Ishikawa (cell line): Measurements from ENCODE around the gene SCARF2.

ENCODE experiments used
- CEBPB ChIP-seq: IDR thresholded peaks from 2 replicates; pipeline ENCODE4 v1.6.1; 2012
- CREB1 ChIP-seq: IDR thresholded peaks from 2 replicates; pipeline ENCODE4 v1.6.1; 2012; ENCODE audit warnings: low read depth
- EGR1 ChIP-seq: IDR thresholded peaks from 2 replicates; pipeline ENCODE4 v1.6.1; 2012
- EP300 ChIP-seq: IDR thresholded peaks from 2 replicates; pipeline ENCODE4 v1.6.1; 2012; ENCODE audit warnings: borderline replicate concordance
- FOXM1 ChIP-seq: IDR thresholded peaks from 2 replicates; pipeline ENCODE4 v1.6.1; 2012; ENCODE audit warnings: low read depth, borderline replicate concordance
- MAX ChIP-seq: IDR thresholded peaks from 2 replicates; pipeline ENCODE4 v1.6.1; 2012
- NFIC ChIP-seq: IDR thresholded peaks from 2 replicates; pipeline ENCODE4 v1.6.1; 2012
- RAD21 ChIP-seq: IDR thresholded peaks from 2 replicates; pipeline ENCODE4 v1.6.1; 2012; ENCODE audit warnings: low read depth
- TAF1 ChIP-seq: IDR thresholded peaks from 2 replicates; pipeline ENCODE4 v1.6.1; 2012; ENCODE audit warnings: low read depth, mild to moderate bottlenecking
- TCF12 ChIP-seq: IDR thresholded peaks from 2 replicates; pipeline ENCODE4 v1.6.1; 2012; ENCODE audit warnings: low read depth
- TEAD4 ChIP-seq: IDR thresholded peaks from 2 replicates; pipeline ENCODE4 v1.6.1; 2012
- USF1 ChIP-seq: IDR thresholded peaks from 2 replicates; pipeline ENCODE4 v1.6.1; 2012
- YY1 ChIP-seq: IDR thresholded peaks from 2 replicates; pipeline ENCODE4 v1.6.1; 2012; ENCODE audit warnings: low read depth
- ZBTB7A ChIP-seq: IDR thresholded peaks from 2 replicates; pipeline ENCODE4 v1.6.1; 2012; ENCODE audit warnings: low read depth
- TF ChIP-seq, protein P1 (sequence below): IDR thresholded peaks from 2 replicates; pipeline ENCODE4 v1.6.1; 2012; ENCODE audit warnings: low read depth, mild to moderate bottlenecking

The SCARF2 gene

DNA sequence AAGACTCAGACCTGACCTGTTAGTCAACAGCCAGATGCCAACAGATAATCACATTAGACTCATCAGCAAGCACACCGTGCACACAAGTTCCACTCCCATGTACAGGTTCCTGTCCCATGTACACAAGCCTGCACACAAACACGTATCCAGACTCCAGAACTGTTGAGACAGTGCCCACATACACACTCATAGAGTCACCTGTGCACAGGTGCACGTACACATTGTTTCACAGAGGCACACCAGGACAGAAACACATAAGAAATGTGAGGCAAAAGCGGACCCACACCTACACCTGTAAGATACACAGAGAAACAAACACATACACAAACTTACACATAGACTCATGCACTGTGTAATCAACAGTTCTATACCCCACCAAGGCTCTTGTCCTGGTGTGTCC, 46.4 kb downstream of the SCARF2 start:
- TF ChIP-seq YY1 (no peak), CEBPB (no peak), TCF12 (no peak)
- TF ChIP-seq, protein P1, sequence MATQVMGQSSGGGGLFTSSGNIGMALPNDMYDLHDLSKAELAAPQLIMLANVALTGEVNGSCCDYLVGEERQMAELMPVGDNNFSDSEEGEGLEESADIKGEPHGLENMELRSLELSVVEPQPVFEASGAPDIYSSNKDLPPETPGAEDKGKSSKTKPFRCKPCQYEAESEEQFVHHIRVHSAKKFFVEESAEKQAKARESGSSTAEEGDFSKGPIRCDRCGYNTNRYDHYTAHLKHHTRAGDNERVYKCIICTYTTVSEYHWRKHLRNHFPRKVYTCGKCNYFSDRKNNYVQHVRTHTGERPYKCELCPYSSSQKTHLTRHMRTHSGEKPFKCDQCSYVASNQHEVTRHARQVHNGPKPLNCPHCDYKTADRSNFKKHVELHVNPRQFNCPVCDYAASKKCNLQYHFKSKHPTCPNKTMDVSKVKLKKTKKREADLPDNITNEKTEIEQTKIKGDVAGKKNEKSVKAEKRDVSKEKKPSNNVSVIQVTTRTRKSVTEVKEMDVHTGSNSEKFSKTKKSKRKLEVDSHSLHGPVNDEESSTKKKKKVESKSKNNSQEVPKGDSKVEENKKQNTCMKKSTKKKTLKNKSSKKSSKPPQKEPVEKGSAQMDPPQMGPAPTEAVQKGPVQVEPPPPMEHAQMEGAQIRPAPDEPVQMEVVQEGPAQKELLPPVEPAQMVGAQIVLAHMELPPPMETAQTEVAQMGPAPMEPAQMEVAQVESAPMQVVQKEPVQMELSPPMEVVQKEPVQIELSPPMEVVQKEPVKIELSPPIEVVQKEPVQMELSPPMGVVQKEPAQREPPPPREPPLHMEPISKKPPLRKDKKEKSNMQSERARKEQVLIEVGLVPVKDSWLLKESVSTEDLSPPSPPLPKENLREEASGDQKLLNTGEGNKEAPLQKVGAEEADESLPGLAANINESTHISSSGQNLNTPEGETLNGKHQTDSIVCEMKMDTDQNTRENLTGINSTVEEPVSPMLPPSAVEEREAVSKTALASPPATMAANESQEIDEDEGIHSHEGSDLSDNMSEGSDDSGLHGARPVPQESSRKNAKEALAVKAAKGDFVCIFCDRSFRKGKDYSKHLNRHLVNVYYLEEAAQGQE = no peak

GRCh38 chr22:20390394-20390907, 47.2 kb downstream of the SCARF2 start:
- no peak for TF ChIP-seq NFIC
- no peak for TF ChIP-seq TEAD4
- TF ChIP-seq TAF1 = no peak
- TF ChIP-seq ZBTB7A = no peak
- no peak for TF ChIP-seq FOXM1
- no peak for TF ChIP-seq EP300
- TF ChIP-seq TCF12 = no peak
- TF ChIP-seq CREB1 = no peak
- TF ChIP-seq RAD21 = no peak
- TF ChIP-seq CEBPB = no peak
- no peak for TF ChIP-seq EGR1
- TF ChIP-seq MAX = no peak
- TF ChIP-seq, protein P1 = no peak

DNA sequence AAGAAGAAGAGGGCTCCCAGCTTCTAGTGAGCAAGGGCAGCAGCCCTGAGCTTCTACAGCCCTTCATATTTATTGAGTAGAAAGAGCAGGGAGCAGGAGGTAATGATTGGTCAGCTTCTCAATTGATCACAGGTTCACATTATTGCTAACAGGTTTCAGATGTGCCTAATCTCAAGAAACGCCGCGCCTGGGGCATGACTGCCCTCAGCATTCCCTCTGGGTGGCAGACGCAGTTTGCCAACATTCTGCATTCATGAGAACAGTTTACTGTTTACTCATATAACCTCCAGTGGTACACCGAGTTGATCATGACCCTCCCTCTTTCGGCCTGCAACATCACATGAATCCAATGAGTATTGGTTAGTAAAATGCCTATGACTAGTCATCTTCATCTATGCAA, 48.3 kb downstream of the SCARF2 start:
- TF ChIP-seq, protein P1 = no peak
- no peak for TF ChIP-seq EP300
- TF ChIP-seq RAD21 = no peak
- TF ChIP-seq TAF1 = no peak
- TF ChIP-seq YY1 = no peak
- no peak for TF ChIP-seq CREB1
- no peak for TF ChIP-seq FOXM1
- TF ChIP-seq TEAD4 = no peak
- no peak for TF ChIP-seq USF1
- TF ChIP-seq CEBPB = no peak
- TF ChIP-seq NFIC = no peak
- TF ChIP-seq EGR1 = no peak
- no peak for TF ChIP-seq ZBTB7A
- TF ChIP-seq MAX = no peak

DNA sequence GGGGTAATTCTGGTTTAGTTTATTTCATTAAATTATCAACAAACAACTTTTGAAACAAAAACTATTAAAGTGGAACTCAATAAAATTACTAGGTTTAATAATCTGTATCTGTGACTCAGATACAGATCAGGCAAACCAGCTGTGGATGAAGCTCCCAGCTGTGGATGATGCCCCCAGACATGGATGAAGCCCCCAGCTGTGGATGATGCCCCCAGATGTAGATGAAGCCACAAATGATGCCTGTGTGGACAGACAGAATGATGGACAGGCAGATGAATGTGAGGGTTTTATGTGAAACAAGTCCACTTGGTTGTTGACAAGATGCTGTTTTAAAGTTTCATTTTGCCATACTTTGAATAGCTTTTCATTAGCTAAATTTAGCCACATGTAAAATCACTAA, 49.4 kb downstream of the SCARF2 start:
- no peak for TF ChIP-seq CREB1
- no peak for TF ChIP-seq FOXM1
- TF ChIP-seq TCF12 = no peak
- no peak for TF ChIP-seq USF1
- TF ChIP-seq MAX = no peak
- no peak for TF ChIP-seq NFIC
- no peak for TF ChIP-seq EP300
- no peak for TF ChIP-seq CEBPB
- TF ChIP-seq YY1 = no peak

- TF ChIP-seq CREB1 (no peak), RAD21 (no peak), NFIC (no peak), FOXM1 (no peak), USF1 (no peak), TAF1 (no peak), EGR1 (no peak), CEBPB (no peak), TCF12 (no peak), MAX (no peak), EP300 (no peak), ZBTB7A (no peak), TEAD4 (no peak), YY1 (no peak)
- TF ChIP-seq, protein P1 = no peak
Observed at GRCh38 chr22:20386972-20387371, 50.7 kb downstream of the SCARF2 start.
